HEK293 (cell line): ENCODE results near the gene CAMK2G.

ENCODE experiments used
- CTCF ChIA-PET: fragments of 350-600 bp; formaldehyde crosslinking; extraction: SDS; loops from one replicate; lab custom pipeline; 2021; ENCODE audit warnings: antibody characterized with exemption; lab: Yijun Ruan, JAX
- POLR2A ChIA-PET: fragments of 300-600 bp; formaldehyde crosslinking; extraction: SDS; loops from one replicate; lab custom pipeline; 2020; ENCODE audit warnings: antibody characterized with exemption, inconsistent platforms; lab: Yijun Ruan, JAX
- H3K27ac ChIP-seq: fragments of 200-500 bp; sonication (Bioruptor generic); 2 replicates; pipeline ENCODE4 v1.5.1; 2014; ENCODE audit warnings: low read depth, low read length, control low read depth, inconsistent platforms; ENCODE audit errors: extremely low read depth
- H3K36me3 ChIP-seq, 2 experiments: fragments of 200-500 bp in 1 of 2; sonication (Bioruptor generic) in 1 of 2; 1 replicate in 1 of 2; 2 replicates in 1 of 2; pipeline ENCODE4 v1.5.1; 2014 to 2017; ENCODE audit warnings: inconsistent platforms in 2 of 2, low read length in 2 of 2; ENCODE audit not compliant: control insufficient read depth in 2 of 2, insufficient read depth in 1 of 2
- H3K4me1 ChIP-seq: fragments of 200-500 bp; sonication (Bioruptor generic); 2 replicates; pipeline ENCODE4 v1.5.1; 2014; ENCODE audit warnings: mild to moderate bottlenecking, low read length, inconsistent platforms; ENCODE audit not compliant: control insufficient read depth, insufficient read depth
- H3K4me3 ChIP-seq: 2 replicates; pipeline ENCODE4 v1.5.1; 2011; ENCODE audit warnings: low read depth, mild to moderate bottlenecking, control low read depth, low read length, moderate library complexity
- H3K9me3 ChIP-seq: fragments of 200-500 bp; sonication (Bioruptor generic); 2 replicates; pipeline ENCODE4 v1.5.1; 2014; ENCODE audit warnings: low read depth, low read length, inconsistent platforms; ENCODE audit not compliant: control insufficient read depth, insufficient read depth
- GFI1B ChIP-seq: fragments of 450-650 bp; formaldehyde crosslinking; IDR thresholded peaks from 2 replicates; pipeline ENCODE4 v1.5.1; 2016; ENCODE audit warnings: missing biosample characterization, missing genetic modification characterization
- GLI2 ChIP-seq: fragments of 450-650 bp; formaldehyde crosslinking; IDR thresholded peaks from 2 replicates; pipeline ENCODE4; 2017; ENCODE audit warnings: missing biosample characterization, missing genetic modification characterization, low read depth, borderline replicate concordance
- REPIN1 ChIP-seq: fragments of 450-650 bp; formaldehyde crosslinking; IDR thresholded peaks from 2 replicates; pipeline ENCODE4 v1.5.1; 2017; ENCODE audit warnings: missing biosample characterization, missing genetic modification characterization, low read depth
- WT1 ChIP-seq: fragments of 450-650 bp; formaldehyde crosslinking; IDR thresholded peaks from 2 replicates; pipeline ENCODE4 v1.5.1; 2016; ENCODE audit warnings: missing biosample characterization, missing genetic modification characterization
- ZBTB1 ChIP-seq: fragments of 450-650 bp; formaldehyde crosslinking; IDR thresholded peaks from 2 replicates; pipeline ENCODE4 v1.5.1; 2016; ENCODE audit warnings: missing biosample characterization, missing genetic modification characterization
- ZBTB17 ChIP-seq: fragments of 450-650 bp; formaldehyde crosslinking; IDR thresholded peaks from 2 replicates; pipeline ENCODE4 v1.5.1; 2016; ENCODE audit warnings: missing biosample characterization, missing genetic modification characterization
- ZFP3 ChIP-seq: fragments of 450-650 bp; formaldehyde crosslinking; IDR thresholded peaks from 2 replicates; pipeline ENCODE4 v1.5.1; 2016; ENCODE audit warnings: low read depth, missing biosample characterization, missing genetic modification characterization
- ZIC2 ChIP-seq: fragments of 450-650 bp; formaldehyde crosslinking; IDR thresholded peaks from 2 replicates; pipeline ENCODE4 v1.5.1; 2016; ENCODE audit warnings: missing biosample characterization, missing genetic modification characterization
- ZNF114 ChIP-seq: fragments of 450-650 bp; formaldehyde crosslinking; IDR thresholded peaks from 2 replicates; pipeline ENCODE4 v1.5.0; 2017; ENCODE audit warnings: missing biosample characterization, missing genetic modification characterization
- ZNF2 ChIP-seq: fragments of 450-650 bp; formaldehyde crosslinking; IDR thresholded peaks from 2 replicates; pipeline ENCODE4 v1.5.1; 2016; ENCODE audit warnings: missing biosample characterization, missing genetic modification characterization
- ZNF221 ChIP-seq: fragments of 450-650 bp; formaldehyde crosslinking; IDR thresholded peaks from 2 replicates; pipeline ENCODE4 v1.5.1; 2017; ENCODE audit warnings: missing biosample characterization, missing genetic modification characterization, borderline replicate concordance
- ZNF324 ChIP-seq: fragments of 450-650 bp; formaldehyde crosslinking; IDR thresholded peaks from 2 replicates; pipeline ENCODE4 v1.5.1; 2016; ENCODE audit warnings: missing biosample characterization, missing genetic modification characterization
- ZNF426 ChIP-seq: fragments of 450-650 bp; formaldehyde crosslinking; IDR thresholded peaks from 2 replicates; pipeline ENCODE4 v1.5.1; 2017; ENCODE audit warnings: missing biosample characterization, missing genetic modification characterization, mild to moderate bottlenecking, inconsistent platforms, moderate library complexity
- ZNF48 ChIP-seq: fragments of 450-650 bp; formaldehyde crosslinking; IDR thresholded peaks from 2 replicates; pipeline ENCODE4 v1.5.1; 2016; ENCODE audit warnings: missing biosample characterization, missing genetic modification characterization
- ZNF529 ChIP-seq: fragments of 450-650 bp; formaldehyde crosslinking; IDR thresholded peaks from 2 replicates; pipeline ENCODE4 v1.5.1; 2017; ENCODE audit warnings: missing genetic modification characterization, missing biosample characterization; ENCODE audit not compliant: insufficient replicate concordance
- ZNF600 ChIP-seq: fragments of 450-650 bp; formaldehyde crosslinking; IDR thresholded peaks from 2 replicates; pipeline ENCODE4 v1.5.1; 2016; ENCODE audit warnings: missing biosample characterization, missing genetic modification characterization
- ZNF654 ChIP-seq: fragments of 450-650 bp; formaldehyde crosslinking; IDR thresholded peaks from 2 replicates; pipeline ENCODE4 v1.5.1; 2016; ENCODE audit warnings: low read depth, missing biosample characterization, missing genetic modification characterization
- ZNF664 ChIP-seq: fragments of 450-650 bp; formaldehyde crosslinking; IDR thresholded peaks from 2 replicates; pipeline ENCODE4 v1.5.1; 2016; ENCODE audit warnings: missing biosample characterization, missing genetic modification characterization
- ZNF792 ChIP-seq: fragments of 450-650 bp; formaldehyde crosslinking; IDR thresholded peaks from 2 replicates; pipeline ENCODE4 v1.5.1; 2016; ENCODE audit warnings: missing biosample characterization, missing genetic modification characterization
- TF ChIP-seq, protein P1 (sequence below): fragments of 450-650 bp; formaldehyde crosslinking; IDR thresholded peaks from 2 replicates; pipeline ENCODE4 v1.5.1; 2017; ENCODE audit warnings: missing biosample characterization, missing genetic modification characterization
- TF ChIP-seq, protein P2 (sequence below): fragments of 450-650 bp; formaldehyde crosslinking; IDR thresholded peaks from 2 replicates; pipeline ENCODE4 v1.5.1; 2016; ENCODE audit warnings: missing biosample characterization, missing genetic modification characterization, borderline replicate concordance
- TF ChIP-seq, protein P3 (sequence below): fragments of 450-650 bp; formaldehyde crosslinking; IDR thresholded peaks from 2 replicates; pipeline ENCODE4 v1.5.1; 2017; ENCODE audit warnings: missing biosample characterization, missing genetic modification characterization
- TF ChIP-seq, protein P4 (sequence below): fragments of 450-650 bp; formaldehyde crosslinking; IDR thresholded peaks from 2 replicates; pipeline ENCODE4 v1.5.1; 2016; ENCODE audit warnings: missing biosample characterization, missing genetic modification characterization
- TF ChIP-seq, protein P5 (sequence below): fragments of 450-650 bp; formaldehyde crosslinking; IDR thresholded peaks from 2 replicates; pipeline ENCODE4 v1.5.1; 2016; ENCODE audit warnings: missing biosample characterization, missing genetic modification characterization
- TF ChIP-seq, protein P6 (sequence below): fragments of 450-650 bp; formaldehyde crosslinking; IDR thresholded peaks from 2 replicates; pipeline ENCODE4 v1.5.1; 2017; ENCODE audit warnings: missing biosample characterization, missing genetic modification characterization

Gene CAMK2G

DNA sequence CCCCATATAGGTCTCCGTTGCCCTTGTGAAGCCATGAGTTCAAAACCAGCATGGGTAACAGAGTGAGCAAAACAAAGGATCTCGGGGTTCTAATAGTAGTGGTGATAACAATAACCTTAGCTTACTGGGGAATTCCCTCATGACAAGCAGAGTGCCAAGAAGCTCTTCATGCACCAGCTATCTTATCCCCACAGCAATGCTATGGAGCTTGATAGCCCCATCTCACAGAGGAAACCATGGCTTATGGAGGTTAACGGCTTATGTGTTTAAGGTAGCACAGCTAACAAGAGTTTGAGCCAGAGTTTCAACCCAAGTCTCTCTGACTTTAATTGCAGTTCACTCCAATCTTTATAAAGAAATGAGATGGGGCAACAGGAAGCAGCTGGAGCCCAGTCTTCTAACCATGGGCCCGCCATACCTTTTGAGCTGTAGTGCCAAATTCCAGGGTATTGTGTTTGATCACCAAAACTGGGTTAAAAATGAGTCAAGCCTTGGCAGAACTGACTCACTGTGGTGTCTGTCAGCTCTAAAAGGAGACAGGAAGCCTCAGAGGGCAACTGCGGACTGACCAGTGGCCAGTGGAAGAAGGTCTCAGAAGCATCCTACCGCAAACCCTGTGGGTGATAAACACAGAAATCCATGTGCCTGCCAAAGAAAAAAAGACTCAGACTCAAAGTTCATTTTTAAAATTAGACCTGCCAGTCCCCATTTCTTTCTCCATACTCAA is 20.1 kb upstream of the CAMK2G start:
- no peaks in the 10 kb centered on the region for H3K4me1 ChIP-seq
- ChIA-PET POLR2A (interaction anchor here (0.6 to 0.9 kb wide), 3 partner anchors 13 to 69 kb away, joined by 3 to 7 read pairs (median 3); no protein-coding TSS in a partner anchor), CTCF (interaction anchor here (0.6 to 9.5 kb wide), 10 partner anchors 8 to 350 kb away, joined by 3 to 182 read pairs (median 4); no protein-coding TSS in a partner anchor)
- no peaks in the 10 kb centered on the region for H3K9me3 ChIP-seq
- no peak overlapping the region for H3K4me3 ChIP-seq
- H3K27ac ChIP-seq: no peak overlapping the region
- TF ChIP-seq, protein P1, sequence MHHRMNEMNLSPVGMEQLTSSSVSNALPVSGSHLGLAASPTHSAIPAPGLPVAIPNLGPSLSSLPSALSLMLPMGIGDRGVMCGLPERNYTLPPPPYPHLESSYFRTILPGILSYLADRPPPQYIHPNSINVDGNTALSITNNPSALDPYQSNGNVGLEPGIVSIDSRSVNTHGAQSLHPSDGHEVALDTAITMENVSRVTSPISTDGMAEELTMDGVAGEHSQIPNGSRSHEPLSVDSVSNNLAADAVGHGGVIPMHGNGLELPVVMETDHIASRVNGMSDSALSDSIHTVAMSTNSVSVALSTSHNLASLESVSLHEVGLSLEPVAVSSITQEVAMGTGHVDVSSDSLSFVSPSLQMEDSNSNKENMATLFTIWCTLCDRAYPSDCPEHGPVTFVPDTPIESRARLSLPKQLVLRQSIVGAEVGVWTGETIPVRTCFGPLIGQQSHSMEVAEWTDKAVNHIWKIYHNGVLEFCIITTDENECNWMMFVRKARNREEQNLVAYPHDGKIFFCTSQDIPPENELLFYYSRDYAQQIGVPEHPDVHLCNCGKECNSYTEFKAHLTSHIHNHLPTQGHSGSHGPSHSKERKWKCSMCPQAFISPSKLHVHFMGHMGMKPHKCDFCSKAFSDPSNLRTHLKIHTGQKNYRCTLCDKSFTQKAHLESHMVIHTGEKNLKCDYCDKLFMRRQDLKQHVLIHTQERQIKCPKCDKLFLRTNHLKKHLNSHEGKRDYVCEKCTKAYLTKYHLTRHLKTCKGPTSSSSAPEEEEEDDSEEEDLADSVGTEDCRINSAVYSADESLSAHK (tag by site-specific recombination): no peak
- TF ChIP-seq ZNF600 (tag by site-specific recombination): no peak
- TF ChIP-seq ZBTB1 (tag by site-specific recombination): no peak
- no peak for TF ChIP-seq ZBTB17 (tag by site-specific recombination)
- TF ChIP-seq ZNF426: no peak
- no peak for TF ChIP-seq REPIN1 (tag by site-specific recombination)
- TF ChIP-seq, protein P2, sequence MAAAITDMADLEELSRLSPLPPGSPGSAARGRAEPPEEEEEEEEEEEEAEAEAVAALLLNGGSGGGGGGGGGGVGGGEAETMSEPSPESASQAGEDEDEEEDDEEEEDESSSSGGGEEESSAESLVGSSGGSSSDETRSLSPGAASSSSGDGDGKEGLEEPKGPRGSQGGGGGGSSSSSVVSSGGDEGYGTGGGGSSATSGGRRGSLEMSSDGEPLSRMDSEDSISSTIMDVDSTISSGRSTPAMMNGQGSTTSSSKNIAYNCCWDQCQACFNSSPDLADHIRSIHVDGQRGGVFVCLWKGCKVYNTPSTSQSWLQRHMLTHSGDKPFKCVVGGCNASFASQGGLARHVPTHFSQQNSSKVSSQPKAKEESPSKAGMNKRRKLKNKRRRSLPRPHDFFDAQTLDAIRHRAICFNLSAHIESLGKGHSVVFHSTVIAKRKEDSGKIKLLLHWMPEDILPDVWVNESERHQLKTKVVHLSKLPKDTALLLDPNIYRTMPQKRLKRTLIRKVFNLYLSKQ (tag by site-specific recombination): no peak
- TF ChIP-seq GFI1B (tag by site-specific recombination): no peak
- no peak for TF ChIP-seq WT1 (tag by site-specific recombination)
- no peak for TF ChIP-seq ZNF792
- TF ChIP-seq, protein P3, sequence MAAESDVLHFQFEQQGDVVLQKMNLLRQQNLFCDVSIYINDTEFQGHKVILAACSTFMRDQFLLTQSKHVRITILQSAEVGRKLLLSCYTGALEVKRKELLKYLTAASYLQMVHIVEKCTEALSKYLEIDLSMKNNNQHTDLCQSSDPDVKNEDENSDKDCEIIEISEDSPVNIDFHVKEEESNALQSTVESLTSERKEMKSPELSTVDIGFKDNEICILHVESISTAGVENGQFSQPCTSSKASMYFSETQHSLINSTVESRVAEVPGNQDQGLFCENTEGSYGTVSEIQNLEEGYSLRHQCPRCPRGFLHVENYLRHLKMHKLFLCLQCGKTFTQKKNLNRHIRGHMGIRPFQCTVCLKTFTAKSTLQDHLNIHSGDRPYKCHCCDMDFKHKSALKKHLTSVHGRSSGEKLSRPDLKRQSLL (tag by site-specific recombination): no peak
- TF ChIP-seq ZNF2 (tag by site-specific recombination): no peak
- TF ChIP-seq, protein P4, sequence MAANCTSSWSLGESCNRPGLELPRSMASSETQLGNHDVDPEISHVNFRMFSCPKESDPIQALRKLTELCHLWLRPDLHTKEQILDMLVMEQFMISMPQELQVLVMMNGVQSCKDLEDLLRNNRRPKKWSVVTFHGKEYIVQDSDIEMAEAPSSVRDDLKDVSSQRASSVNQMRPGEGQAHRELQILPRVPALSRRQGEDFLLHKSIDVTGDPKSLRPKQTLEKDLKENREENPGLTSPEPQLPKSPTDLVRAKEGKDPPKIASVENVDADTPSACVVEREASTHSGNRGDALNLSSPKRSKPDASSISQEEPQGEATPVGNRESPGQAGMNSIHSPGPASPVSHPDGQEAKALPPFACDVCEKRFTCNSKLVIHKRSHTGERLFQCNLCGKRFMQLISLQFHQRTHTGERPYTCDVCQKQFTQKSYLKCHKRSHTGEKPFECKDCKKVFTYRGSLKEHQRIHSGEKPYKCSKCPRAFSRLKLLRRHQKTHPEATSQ (tag by site-specific recombination): no peak
- H3K36me3 ChIP-seq: no peaks in the 10 kb centered on the region

DNA sequence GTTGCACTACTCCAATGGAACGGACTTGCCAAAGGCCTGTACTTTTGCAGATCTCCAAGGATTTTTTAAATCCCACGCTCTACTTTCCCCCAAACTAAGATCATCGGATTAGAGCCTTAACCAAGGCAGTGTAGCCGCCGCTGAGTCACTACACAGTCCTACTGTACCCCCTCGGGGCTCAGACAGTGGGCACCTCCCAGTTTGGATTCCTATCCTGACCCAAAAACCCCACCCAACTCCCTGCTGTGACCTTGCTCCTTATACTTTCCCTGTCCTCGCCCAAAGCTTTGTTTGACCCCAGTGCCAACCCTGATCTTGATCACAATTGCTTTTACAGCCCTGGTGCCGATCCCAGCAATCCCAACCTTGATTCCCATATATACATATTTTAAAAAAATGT is 19.1 kb upstream of the CAMK2G start:
- POLR2A ChIA-PET: interaction anchor here (0.8 kb wide), 1 partner anchor 14 kb away, joined by 3 read pairs; no protein-coding TSS in a partner anchor
- Histone ChIP-seq H3K27ac (no peak overlapping the region), H3K36me3 (no peaks in the 10 kb centered on the region), H3K4me3 (no peak overlapping the region), H3K9me3 (no peaks in the 10 kb centered on the region), H3K4me1 (no peaks in the 10 kb centered on the region)
- CTCF ChIA-PET: interaction anchor here (0.6 to 9.5 kb wide), 4 partner anchors 14 to 213 kb away, joined by 3 to 182 read pairs (median 5); no protein-coding TSS in a partner anchor
- no peak for TF ChIP-seq ZNF529 (tag by site-specific recombination)
- TF ChIP-seq ZNF114 (tag by site-specific recombination): no peak
- TF ChIP-seq ZNF324 (tag by site-specific recombination): no peak
- TF ChIP-seq ZNF654 (tag by site-specific recombination): no peak
- no peak for TF ChIP-seq ZNF221 (tag by site-specific recombination)
- no peak for TF ChIP-seq ZIC2 (tag by site-specific recombination)
- no peak for TF ChIP-seq ZFP3 (tag by site-specific recombination)
- TF ChIP-seq ZNF48 (tag by site-specific recombination): no peak
- TF ChIP-seq, protein P5, sequence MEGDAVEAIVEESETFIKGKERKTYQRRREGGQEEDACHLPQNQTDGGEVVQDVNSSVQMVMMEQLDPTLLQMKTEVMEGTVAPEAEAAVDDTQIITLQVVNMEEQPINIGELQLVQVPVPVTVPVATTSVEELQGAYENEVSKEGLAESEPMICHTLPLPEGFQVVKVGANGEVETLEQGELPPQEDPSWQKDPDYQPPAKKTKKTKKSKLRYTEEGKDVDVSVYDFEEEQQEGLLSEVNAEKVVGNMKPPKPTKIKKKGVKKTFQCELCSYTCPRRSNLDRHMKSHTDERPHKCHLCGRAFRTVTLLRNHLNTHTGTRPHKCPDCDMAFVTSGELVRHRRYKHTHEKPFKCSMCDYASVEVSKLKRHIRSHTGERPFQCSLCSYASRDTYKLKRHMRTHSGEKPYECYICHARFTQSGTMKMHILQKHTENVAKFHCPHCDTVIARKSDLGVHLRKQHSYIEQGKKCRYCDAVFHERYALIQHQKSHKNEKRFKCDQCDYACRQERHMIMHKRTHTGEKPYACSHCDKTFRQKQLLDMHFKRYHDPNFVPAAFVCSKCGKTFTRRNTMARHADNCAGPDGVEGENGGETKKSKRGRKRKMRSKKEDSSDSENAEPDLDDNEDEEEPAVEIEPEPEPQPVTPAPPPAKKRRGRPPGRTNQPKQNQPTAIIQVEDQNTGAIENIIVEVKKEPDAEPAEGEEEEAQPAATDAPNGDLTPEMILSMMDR (tag by site-specific recombination): no peak
- TF ChIP-seq, protein P6, sequence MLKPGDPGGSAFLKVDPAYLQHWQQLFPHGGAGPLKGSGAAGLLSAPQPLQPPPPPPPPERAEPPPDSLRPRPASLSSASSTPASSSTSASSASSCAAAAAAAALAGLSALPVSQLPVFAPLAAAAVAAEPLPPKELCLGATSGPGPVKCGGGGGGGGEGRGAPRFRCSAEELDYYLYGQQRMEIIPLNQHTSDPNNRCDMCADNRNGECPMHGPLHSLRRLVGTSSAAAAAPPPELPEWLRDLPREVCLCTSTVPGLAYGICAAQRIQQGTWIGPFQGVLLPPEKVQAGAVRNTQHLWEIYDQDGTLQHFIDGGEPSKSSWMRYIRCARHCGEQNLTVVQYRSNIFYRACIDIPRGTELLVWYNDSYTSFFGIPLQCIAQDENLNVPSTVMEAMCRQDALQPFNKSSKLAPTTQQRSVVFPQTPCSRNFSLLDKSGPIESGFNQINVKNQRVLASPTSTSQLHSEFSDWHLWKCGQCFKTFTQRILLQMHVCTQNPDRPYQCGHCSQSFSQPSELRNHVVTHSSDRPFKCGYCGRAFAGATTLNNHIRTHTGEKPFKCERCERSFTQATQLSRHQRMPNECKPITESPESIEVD (tag by site-specific recombination): no peak
- no peak for TF ChIP-seq ZNF664
- no peak for TF ChIP-seq GLI2 (tag by site-specific recombination)
